ENCODE results near the gene RRBP1.
"Not testable (repeated sequence)": the region's sequence is repeated elsewhere in the genome, so short reads cannot be mapped to it uniquely, and the experiment has no call there.

The RRBP1 gene

GRCh38 chr20:17663486-17663885 lies 18.6 kb downstream of the RRBP1 start:
- DNase-seq (ENCODE audit: low spot score) = no peak

- peak; percentile 64 for DNase-seq (ENCODE audit: low spot score)
Observed at GRCh38 chr20:17663040-17663399, 19.0 kb downstream of the RRBP1 start.

GRCh38 chr20:17662333-17663039 lies 19.6 kb downstream of the RRBP1 start:
- DNase-seq (ENCODE audit: low spot score) = peak; percentile 45

GRCh38 chr20:17661121-17661744 lies 20.8 kb downstream of the RRBP1 start:
- no peak for DNase-seq (ENCODE audit: low spot score)

- DNase-seq (ENCODE audit: low spot score) = no peak
Observed at GRCh38 chr20:17660667-17661066, 21.4 kb downstream of the RRBP1 start.

- no peak for DNase-seq (ENCODE audit: low spot score)
Observed at GRCh38 chr20:17659801-17660200, 22.2 kb downstream of the RRBP1 start.

GRCh38 chr20:17659344-17659743 lies 22.7 kb downstream of the RRBP1 start:
- DNase-seq (ENCODE audit: low spot score) = not testable (repeated sequence)

GRCh38 chr20:17658648-17658993 lies 23.4 kb downstream of the RRBP1 start:
- no peak for DNase-seq (ENCODE audit: low spot score)

- DNase-seq (ENCODE audit: low spot score) = no peak
Observed at GRCh38 chr20:17657898-17658647, 24.0 kb downstream of the RRBP1 start.

- DNase-seq (ENCODE audit: low spot score) = no peak
Observed at GRCh38 chr20:17657079-17657825, 24.8 kb downstream of the RRBP1 start.

- DNase-seq (ENCODE audit: low spot score) = no peak
Observed at GRCh38 chr20:17655865-17656479, 26.1 kb downstream of the RRBP1 start.

- no peak for DNase-seq (ENCODE audit: low spot score)
Observed at GRCh38 chr20:17655286-17655651, 26.8 kb downstream of the RRBP1 start.

- DNase-seq (ENCODE audit: low spot score) = no peak
Observed at GRCh38 chr20:17654649-17655285, 27.3 kb downstream of the RRBP1 start.

- no peak for DNase-seq (ENCODE audit: low spot score)
Observed at GRCh38 chr20:17653835-17654648, 28.0 kb downstream of the RRBP1 start.

GRCh38 chr20:17652411-17652810 lies 29.6 kb downstream of the RRBP1 start:
- DNase-seq (ENCODE audit: low spot score) = no peak

- no peak for DNase-seq (ENCODE audit: low spot score)
Observed at GRCh38 chr20:17651760-17652388, 30.2 kb downstream of the RRBP1 start.

- no peak for DNase-seq (ENCODE audit: low spot score)
Observed at GRCh38 chr20:17651129-17651759, 30.8 kb downstream of the RRBP1 start.

- DNase-seq (ENCODE audit: low spot score) = no peak
Observed at GRCh38 chr20:17650301-17651128, 31.5 kb downstream of the RRBP1 start.

Measured in Ammon's horn (tissue), 1 donor.